K562 (cell line): ENCODE data around the gene IGF2R. TPM values are rescaled to one million over a fixed set of nuclear protein-coding genes. Genes with fewer than 3 reads are reported as not detected.

Experiments used
- ATAC-seq: fragments of 200-7000 bp; cut with Tn5 transposase; 3 replicates; pipeline ENCODE4 v1.9.1; 2020; ENCODE audit warnings: moderate library complexity
- BruUV-seq: library from RNA; stranded (reverse); fragments of 400-500 nt; replicated peaks from 2 replicates; lab custom pipeline; 2021; lab: Mats Ljungman, UMichigan
- CTCF ChIA-PET: fragments of 300-600 bp; formaldehyde crosslinking; extraction: SDS; loops from one replicate; lab custom pipeline; 2021; ENCODE audit warnings: low intra/inter-chr PET ratio; lab: Yijun Ruan, JAX
- POLR2A ChIA-PET: fragments of 300-600, 350-650 bp; sonication (Branson Sonifier 250); formaldehyde crosslinking; extraction: SDS; loops from one replicate; lab custom pipeline; 2021; ENCODE audit warnings: antibody characterized with exemption, inconsistent platforms; lab: Yijun Ruan, JAX
- DNase-seq, 4 experiments: peaks; one replicate each; pipeline versions ENCODE4 v3.0.0 to v3.0.0-alpha.2; 2011 to 2018; ENCODE audit warnings: low spot score in 3 of 4, mixed read lengths in 3 of 4; ENCODE audit errors: extremely low read depth in 1 of 4
- FAIRE-seq: peaks from 2 replicates; lab custom pipeline; 2011; peaks lifted over from hg19 to GRCh38; lab: Jason Lieb, UNC
- H2AFZ ChIP-seq: 2 replicates; pipeline ENCODE4 v1.6.0; 2011; ENCODE audit warnings: low read depth, low read length, control low read depth, inconsistent platforms
- H3K27ac ChIP-seq: fragments of 200-600 bp; 3 replicates; pipeline ENCODE4 v1.8.0; 2011; ENCODE audit warnings: low read depth, mild to moderate bottlenecking, control low read depth, inconsistent platforms, low read length, moderate library complexity, mixed read lengths; ENCODE audit errors: extremely low read depth
- H3K27me3 ChIP-seq, 2 experiments: fragments of 300-600 bp in 1 of 2; 2 replicates in 1 of 2; 3 replicates in 1 of 2; pipeline versions ENCODE4 v1.6.0 to v1.8.0; 2011; ENCODE audit warnings: inconsistent platforms in 2 of 2, low read length in 2 of 2, mild to moderate bottlenecking in 1 of 2, mixed read lengths in 1 of 2, moderate library complexity in 1 of 2; ENCODE audit not compliant: control insufficient read depth in 2 of 2, insufficient read depth in 2 of 2
- H3K36me3 ChIP-seq: fragments of 300-600 bp; 3 replicates; pipeline ENCODE4 v1.8.0; 2011; ENCODE audit warnings: mild to moderate bottlenecking, low read length, inconsistent platforms; ENCODE audit not compliant: control insufficient read depth, insufficient read depth
- H3K4me1 ChIP-seq, 2 experiments: fragments of 200-600 bp in 1 of 2; replicated peaks in 1 of 2; 2 replicates in 1 of 2; 3 replicates in 1 of 2; pipeline versions ENCODE4 v1.5.1 to v1.8.0; 2011; ENCODE audit warnings: inconsistent platforms in 2 of 2, low read length in 2 of 2, mild to moderate bottlenecking in 1 of 2, mixed read lengths in 1 of 2, moderate library complexity in 1 of 2; ENCODE audit not compliant: control insufficient read depth in 2 of 2, insufficient read depth in 2 of 2
- H3K4me2 ChIP-seq: 2 replicates; pipeline ENCODE4 v1.6.1; 2011; ENCODE audit warnings: low read length, control low read depth, inconsistent platforms, mixed read lengths; ENCODE audit not compliant: insufficient read depth
- H3K4me3 ChIP-seq: fragments of 200-600 bp; sonication (generic), shearing (Covaris generic); 2 replicates; pipeline ENCODE4 v1.5.1; 2016; ENCODE audit warnings: control low read depth, inconsistent platforms
- H3K79me2 ChIP-seq: fragments of 200-600 bp; 3 replicates; pipeline ENCODE4 v1.8.0; 2011; ENCODE audit warnings: low read length, inconsistent platforms; ENCODE audit not compliant: control insufficient read depth, insufficient read depth
- H3K9ac ChIP-seq, 2 experiments: 2 replicates each; pipeline versions ENCODE4 v1.6.0 to v1.6.1; 2011; ENCODE audit warnings: low read depth in 2 of 2, low read length in 2 of 2, control low read depth in 1 of 2, inconsistent platforms in 1 of 2, mild to moderate bottlenecking in 1 of 2, mixed read lengths in 1 of 2; ENCODE audit not compliant: insufficient read depth in 1 of 2
- H3K9me1 ChIP-seq: one replicate; pipeline ENCODE4 v1.6.0; 2011; ENCODE audit warnings: inconsistent platforms, mild to moderate bottlenecking, low read length, moderate library complexity; ENCODE audit not compliant: control insufficient read depth, insufficient read depth
- H3K9me3 ChIP-seq: replicated peaks from 2 replicates; pipeline ENCODE4 v1.5.1; 2011; ENCODE audit warnings: low read depth, low read length, inconsistent platforms; ENCODE audit not compliant: control insufficient read depth, insufficient read depth
- H4K20me1 ChIP-seq: replicated peaks from 2 replicates; pipeline ENCODE4 v1.6.1; 2011; ENCODE audit warnings: low read length, inconsistent platforms, mixed read lengths; ENCODE audit not compliant: control insufficient read depth, insufficient read depth
- CBFA2T3 ChIP-seq: fragments of 450-650 bp; IDR thresholded peaks from 2 replicates; pipeline ENCODE4 v1.6.1; 2017
- GMEB1 ChIP-seq: fragments of 250-450 bp; sonication (Bioruptor Pico); IDR thresholded peaks from 2 replicates; pipeline ENCODE4 v1.4.0; 2020; ENCODE audit warnings: mild to moderate bottlenecking
- JUND ChIP-seq, 2 experiments: IDR thresholded peaks; 2 replicates in 1 of 2; 3 replicates in 1 of 2; pipeline ENCODE4 v1.6.1; 2011; ENCODE audit warnings: borderline replicate concordance in 2 of 2, low read depth in 2 of 2, low read length in 2 of 2, improper control_type of control experiment in 1 of 2, missing biosample characterization in 1 of 2, missing genetic modification characterization in 1 of 2, missing genetic modification reagents in 1 of 2
- MAX ChIP-seq: sonication (generic); formaldehyde crosslinking; IDR thresholded peaks from 2 replicates; pipeline ENCODE4 v1.9.0; 2022; ENCODE audit warnings: mild to moderate bottlenecking, missing genetic modification reagents
- NEUROD1 ChIP-seq: fragments of 150-350 bp; IDR thresholded peaks from 2 replicates; pipeline ENCODE4 v1.6.1; 2014; ENCODE audit warnings: borderline replicate concordance, low read length, low read depth; ENCODE audit not compliant: partially characterized antibody
- NR2C1 ChIP-seq, 2 experiments: fragments of 450-650 bp; IDR thresholded peaks; 2 replicates each; pipeline ENCODE4 v1.6.1; 2017; ENCODE audit warnings: mild to moderate bottlenecking in 2 of 2, antibody characterized with exemption in 1 of 2, inconsistent platforms in 1 of 2, missing compliant biosample characterization in 1 of 2, missing genetic modification characterization in 1 of 2
- POLR3A ChIP-seq: IDR thresholded peaks from 2 replicates; pipeline ENCODE4 v1.6.1; 2011; ENCODE audit warnings: borderline replicate concordance, mild to moderate bottlenecking, moderate library complexity; ENCODE audit not compliant: insufficient read length, insufficient read depth; ENCODE audit errors: extremely low read depth
- TSHZ1 ChIP-seq: fragments of 250-450 bp; sonication (Bioruptor Pico); IDR thresholded peaks from 2 replicates; pipeline ENCODE4 v1.4.0; 2020; ENCODE audit warnings: mild to moderate bottlenecking, moderate library complexity
- WGBS: fragments of 100-300 bp; shearing (Covaris generic); methylation state at CpG from one replicate; pipeline ENCODE4 v1.1.6; 2016; ENCODE audit warnings: low coverage, mixed read lengths; ENCODE audit not compliant: insufficient coverage; ENCODE audit errors: missing lambda C conversion rate; 5-methylcytosine and 5-hydroxymethylcytosine counted together
- in situ Hi-C: fragments of 300-500 bp; cut with MboI; formaldehyde crosslinking; loops from 4 replicates; pipeline ENCODE4 v1.15.0; 2018; ENCODE audit warnings: inconsistent platforms, mixed read lengths
- intact Hi-C: fragments of 100-400 bp; cut with micrococcal nuclease; formaldehyde crosslinking; loops from 2 replicates; pipeline ENCODE4 v1.14.2; 2022
- polyA plus RNA-seq, 8 experiments: library from polyadenylated mRNA; depleted of rRNA in 4 of 8; stranded (reverse) in 5 of 8; unstranded in 3 of 8; fragments of >200 nt; fragmentation: Nextera tagmentation in 2 of 8; fragmentation: Illumina TruSeq in 1 of 8; extraction: Ambion mirVana in 2 of 8; extraction: Trizol in 1 of 8; gene quantifications; 2 replicates each; pipeline versions ENCODE4 v1.2.1 to v1.2.3, GENCODE V29; 2011 to 2014; ENCODE audit warnings: inconsistent platforms in 1 of 8, missing spikeins in 1 of 8
- total RNA-seq, 7 experiments: library from RNA; depleted of rRNA in 6 of 7; stranded (reverse); fragments of >200 nt in 6 of 7; fragmentation: Illumina TruSeq in 2 of 7; extraction: Trizol in 2 of 7; gene quantifications; 2 replicates each; pipeline versions ENCODE4 v1.2.1 to v1.2.3, GENCODE V29; 2011 to 2021; ENCODE audit warnings: low replicate concordance in 1 of 7

IGF2R gene
- total and polyA plus RNA-seq, 9 of the 15 experiments (the other 6 are each of a cell fraction or from before 2014, with no cell fraction given) = 3.5 to 92.3 (median 34.5) TPM

GRCh38 chr6:160065200-160065599 lies 96.3 kb downstream of the IGF2R start:
- Histone ChIP-seq H3K79me2 (no peaks in the 10 kb centered on the region), H2AFZ (no peak overlapping the region), H3K4me1 (no peaks in the 10 kb centered on the region), H3K9me3 (no peaks in the 10 kb centered on the region; the same call in 1 of the 2 replicates), H3K36me3 (peaks cover 91% of the 10 kb centered on the region), H4K20me1 (no peaks in the 10 kb centered on the region), H3K27ac (no peak overlapping the region), H3K9me1 (no peaks in the 10 kb centered on the region), H3K9ac (peak overlapping the region in 1 of 2 experiments; percentile 53; a peak in 1 of 4 replicates), H3K4me2 (no peak overlapping the region), H3K27me3 (no peaks in the 10 kb centered on the region), H3K4me3 (no peak overlapping the region)
- CTCF ChIA-PET = no interaction called here
- in situ Hi-C loops = no loop called here
- ATAC-seq (no peak), DNase-seq (no peak), FAIRE-seq (no peak)
- no peak for TF ChIP-seq JUND (IDR thresholded peaks at IDR 0.05; ENCODE audit: borderline replicate concordance, low read depth, low read length)
- no peak for TF ChIP-seq JUND (tag; IDR thresholded peaks at IDR 0.05; ENCODE audit: borderline replicate concordance, low read depth, low read length)
- 98% methylated on average over 9 of the region's 9 CpGs for WGBS
- POLR2A ChIA-PET = interaction anchor here (0.7 to 1.0 kb wide), 2 partner anchors 9 to 680 kb away, joined by 4 to 5 read pairs; no protein-coding TSS in a partner anchor
- intact Hi-C loops = no loop called here
- BruUV-seq = no TSS peak

GRCh38 chr6:160067564-160067963 lies 98.7 kb downstream of the IGF2R start:
- Histone ChIP-seq H2AFZ (no peak overlapping the region), H3K9me1 (no peaks in the 10 kb centered on the region), H3K27ac (no peak overlapping the region), H4K20me1 (no peaks in the 10 kb centered on the region), H3K4me2 (no peak overlapping the region), H3K27me3 (no peaks in the 10 kb centered on the region), H3K79me2 (no peaks in the 10 kb centered on the region), H3K4me3 (no peak overlapping the region), H3K36me3 (peaks cover 92% of the 10 kb centered on the region), H3K9ac (no peak overlapping the region), H3K4me1 (no peaks in the 10 kb centered on the region), H3K9me3 (no peaks in the 10 kb centered on the region; the same call in 1 of the 2 replicates)
- DNase-seq = no peak
- BruUV-seq = no TSS peak
- TF ChIP-seq POLR3A (no peak), TSHZ1 (CRISPR knock-in tag) (no peak), NEUROD1 (no peak), GMEB1 (CRISPR knock-in tag) (no peak), NR2C1 (IDR thresholded peaks at IDR 0.05) (no peak), NR2C1 (tag; IDR thresholded peaks at IDR 0.05) (no peak), CBFA2T3 (no peak), MAX (no peak)
- in situ Hi-C loops (no loop called here), intact Hi-C loops (no loop called here)
- WGBS = 98% methylated on average over 10 of the region's 10 CpGs
- no peak for FAIRE-seq
- POLR2A ChIA-PET = no interaction called here
- CTCF ChIA-PET = no interaction called here
- no peak for ATAC-seq
